ENCODE results near the gene ORC2. TPM values are rescaled to one million over a fixed set of nuclear protein-coding genes. Genes with fewer than 3 reads are reported as not detected.
"Not testable (repeated sequence)": the region's sequence is repeated elsewhere in the genome, so short reads cannot be mapped to it uniquely, and the experiment has no call there.

The ORC2 gene
- total RNA-seq, 1 experiment from 2014 or later, result 24.3 TPM

- no peaks in the 10 kb centered on the region for H3K27me3 ChIP-seq (ENCODE audit: control insufficient read depth, insufficient read depth, low read length)
- no peak overlapping the region for H3K4me3 ChIP-seq (ENCODE audit: insufficient read depth, low read depth, low read length)
- H3K36me3 ChIP-seq (replicated peaks; ENCODE audit: control insufficient read depth, insufficient read depth, low read length), result peaks cover 18% of the 10 kb centered on the region
- peak; percentile 87 for DNase-seq
Observed at GRCh38 chr2:200901459-200902072, 61.9 kb downstream of the ORC2 start.

GRCh38 chr2:200899482-200899881, 64.0 kb downstream of the ORC2 start:
- no peak overlapping the region for H3K4me3 ChIP-seq (ENCODE audit: insufficient read depth, low read depth, low read length)
- no peak for DNase-seq
- no peaks in the 10 kb centered on the region for H3K27me3 ChIP-seq (ENCODE audit: control insufficient read depth, insufficient read depth, low read length)
- peaks cover 33% of the 10 kb centered on the region for H3K36me3 ChIP-seq (replicated peaks; ENCODE audit: control insufficient read depth, insufficient read depth, low read length)

GRCh38 chr2:200888704-200889625, 74.5 kb downstream of the ORC2 start, which contains the start of the genes NIF3L1 and PPIL3:
TSS of gene NIF3L1 (plus strand) at chr2:200889371. CDS start at chr2:200891944, 2,573 bp downstream.
TSS of gene PPIL3 (minus strand) at chr2:200889077. CDS start at chr2:200887615, 1,462 bp downstream.
- Histone ChIP-seq H3K4me3 (ENCODE audit: insufficient read depth, low read depth, low read length) (peak within 1 kb of the TSS; percentile 94), H3K27me3 (ENCODE audit: control insufficient read depth, insufficient read depth, low read length) (no peaks in the 10 kb centered on the region), H3K36me3 (replicated peaks; ENCODE audit: control insufficient read depth, insufficient read depth, low read length) (peaks cover 3% of the 10 kb centered on the region)
- peak; percentile 88 for DNase-seq

- DNase-seq; H3K4me3 ChIP-seq (ENCODE audit: insufficient read depth, low read depth, low read length); H3K27me3 ChIP-seq (ENCODE audit: control insufficient read depth, insufficient read depth, low read length): not testable (repeated sequence)
- peaks cover 11% of the 10 kb centered on the region for H3K36me3 ChIP-seq (replicated peaks; ENCODE audit: control insufficient read depth, insufficient read depth, low read length)
Observed at GRCh38 chr2:200881715-200882249, 81.7 kb downstream of the ORC2 start.

- DNase-seq, result no peak
- no peaks in the 10 kb centered on the region for H3K27me3 ChIP-seq (ENCODE audit: control insufficient read depth, insufficient read depth, low read length)
- H3K4me3 ChIP-seq (ENCODE audit: insufficient read depth, low read depth, low read length), result no peak overlapping the region
- H3K36me3 ChIP-seq (replicated peaks; ENCODE audit: control insufficient read depth, insufficient read depth, low read length), result peaks cover 10% of the 10 kb centered on the region
Observed at GRCh38 chr2:200878289-200878880, 85.1 kb downstream of the ORC2 start.

GRCh38 chr2:200877443-200877842, 86.0 kb downstream of the ORC2 start:
- DNase-seq, result no peak
- H3K36me3 ChIP-seq (replicated peaks; ENCODE audit: control insufficient read depth, insufficient read depth, low read length), result peaks cover 10% of the 10 kb centered on the region
- no peak overlapping the region for H3K4me3 ChIP-seq (ENCODE audit: insufficient read depth, low read depth, low read length)
- H3K27me3 ChIP-seq (ENCODE audit: control insufficient read depth, insufficient read depth, low read length), result no peaks in the 10 kb centered on the region

GRCh38 chr2:200873560-200873959, 89.9 kb downstream of the ORC2 start:
- DNase-seq, result no peak
- Histone ChIP-seq H3K4me3 (ENCODE audit: insufficient read depth, low read depth, low read length) (no peak overlapping the region), H3K27me3 (ENCODE audit: control insufficient read depth, insufficient read depth, low read length) (no peaks in the 10 kb centered on the region), H3K36me3 (replicated peaks; ENCODE audit: control insufficient read depth, insufficient read depth, low read length) (peaks cover 5% of the 10 kb centered on the region)

GRCh38 chr2:200871151-200871550, 92.3 kb downstream of the ORC2 start:
- no peak overlapping the region for H3K4me3 ChIP-seq (ENCODE audit: insufficient read depth, low read depth, low read length)
- no peak for DNase-seq
- H3K36me3 ChIP-seq (replicated peaks; ENCODE audit: control insufficient read depth, insufficient read depth, low read length), result peaks cover 2% of the 10 kb centered on the region; the same call in 1 of the 2 replicates
- H3K27me3 ChIP-seq (ENCODE audit: control insufficient read depth, insufficient read depth, low read length), result no peaks in the 10 kb centered on the region

GRCh38 chr2:200869014-200869413, 94.4 kb downstream of the ORC2 start:
- Histone ChIP-seq H3K27me3 (ENCODE audit: control insufficient read depth, insufficient read depth, low read length) (no peaks in the 10 kb centered on the region), H3K4me3 (ENCODE audit: insufficient read depth, low read depth, low read length) (no peak overlapping the region), H3K36me3 (replicated peaks; ENCODE audit: control insufficient read depth, insufficient read depth, low read length) (no peaks in the 10 kb centered on the region; the same call in 1 of the 2 replicates)
- DNase-seq, result no peak

- Histone ChIP-seq H3K36me3 (replicated peaks; ENCODE audit: control insufficient read depth, insufficient read depth, low read length) (peaks cover 13% of the 10 kb centered on the region), H3K4me3 (ENCODE audit: insufficient read depth, low read depth, low read length) (peak within 1 kb of the TSS; percentile 96), H3K27me3 (ENCODE audit: control insufficient read depth, insufficient read depth, low read length) (no peaks in the 10 kb centered on the region)
- DNase-seq, result peak; percentile 92
Observed at GRCh38 chr2:200864176-200865034, 99.1 kb downstream of the ORC2 start, which contains the start of gene CLK1. TSS of gene CLK1 (minus strand) at chr2:200864658. CDS start at chr2:200861862, 2,796 bp downstream.

GRCh38 chr2:200863782-200864175, 99.7 kb downstream of the ORC2 start:
- peaks cover 16% of the 10 kb centered on the region for H3K36me3 ChIP-seq (replicated peaks; ENCODE audit: control insufficient read depth, insufficient read depth, low read length)
- H3K27me3 ChIP-seq (ENCODE audit: control insufficient read depth, insufficient read depth, low read length), result no peaks in the 10 kb centered on the region
- DNase-seq, result no peak
- peak overlapping the region; percentile 96 for H3K4me3 ChIP-seq (ENCODE audit: insufficient read depth, low read depth, low read length)

- H3K4me3 ChIP-seq (ENCODE audit: insufficient read depth, low read depth, low read length), result peak overlapping the region; percentile 96
- H3K36me3 ChIP-seq (replicated peaks; ENCODE audit: control insufficient read depth, insufficient read depth, low read length), result peaks cover 25% of the 10 kb centered on the region
- DNase-seq, result peak; percentile 29
- no peaks in the 10 kb centered on the region for H3K27me3 ChIP-seq (ENCODE audit: control insufficient read depth, insufficient read depth, low read length)
Observed at GRCh38 chr2:200862532-200863000, 100.9 kb downstream of the ORC2 start.

- H3K36me3 ChIP-seq (replicated peaks; ENCODE audit: control insufficient read depth, insufficient read depth, low read length), result peaks cover 31% of the 10 kb centered on the region
- DNase-seq, result no peak
- no peaks in the 10 kb centered on the region for H3K27me3 ChIP-seq (ENCODE audit: control insufficient read depth, insufficient read depth, low read length)
- H3K4me3 ChIP-seq (ENCODE audit: insufficient read depth, low read depth, low read length), result peak overlapping the region; percentile 96; the same call in 1 of the 2 replicates
Observed at GRCh38 chr2:200861617-200862155, 101.8 kb downstream of the ORC2 start.

Measured in H7 (cell line).